Measurements from ENCODE around the gene BDKRB2. TPM values are rescaled to one million over a fixed set of nuclear protein-coding genes. Genes with fewer than 3 reads are reported as not detected.

BDKRB2 gene
- total and polyA plus RNA-seq, 2 of the 8 experiments (the other 6 are each of a cell fraction or from before 2014, with no cell fraction given), result 0.13 to 0.21 TPM

GRCh38 chr14:96197969-96198368 is 6.7 kb upstream of the BDKRB2 start:
- H3K4me2 ChIP-seq (ENCODE audit: insufficient read depth in 1 of 2, low read depth in 2 of 2, low read length in 2 of 2), result no peak overlapping the region
- H2AFZ ChIP-seq (ENCODE audit: low read length), result no peak overlapping the region
- H2BK5ac ChIP-seq (ENCODE audit: low read depth, low read length), result no peak overlapping the region; the same call in 1 of the 2 replicates
- H3K14ac ChIP-seq (ENCODE audit: insufficient read length), result no peak overlapping the region
- H3K23me2 ChIP-seq (ENCODE audit: low read depth, low read length), result peaks cover 4% of the 10 kb centered on the region; the same call in 1 of the 2 replicates
- no peak overlapping the region for H2BK15ac ChIP-seq (ENCODE audit: low read length)
- no peak for FAIRE-seq
- H4K20me1 ChIP-seq (replicated peaks in 1 of 2; ENCODE audit: control insufficient read depth in 1 of 2, insufficient read depth in 2 of 2, low read length in 2 of 2), result no peaks in the 10 kb centered on the region
- no peak overlapping the region for H2BK20ac ChIP-seq (ENCODE audit: low read length)
- H2BK12ac ChIP-seq (ENCODE audit: low read depth, low read length), result no peak overlapping the region
- H3K18ac ChIP-seq (ENCODE audit: extremely low read depth, low read length), result no peak overlapping the region
- CTCF ChIA-PET (ENCODE audit: partially characterized antibody), result interaction anchor here (0.6 to 1.3 kb wide), 3 partner anchors 19 to 96 kb away, joined by 3 read pairs; no protein-coding TSS in a partner anchor
- H4K5ac ChIP-seq (ENCODE audit: insufficient read length, low read depth, low read length), result no peak overlapping the region
- peaks cover 0 to 10% (median 1%) of the 10 kb centered on the region in 4 experiments; a peak in 2 of 7 replicates for H3K4me1 ChIP-seq (replicated peaks in 1 of 4; ENCODE audit: control insufficient read depth in 3 of 4, insufficient read depth in 4 of 4, low read length in 3 of 4)
- H2AK5ac ChIP-seq (ENCODE audit: low read depth, low read length), result no peak overlapping the region
- no peak overlapping the region for H2BK120ac ChIP-seq (replicated peaks; ENCODE audit: low read depth, low read length)
- 87% methylated on average over 9 of the region's 11 CpGs; no CpG with 5 or more reads in 1 of the 2 experiments for WGBS, 2 experiments (ENCODE audit: extremely low coverage in 1 of 2, insufficient coverage in 1 of 2, insufficient read length in 1 of 2, insufficient replicate concordance in 2 of 2, low coverage in 1 of 2, low lambda C conversion rate in 2 of 2, missing lambda C conversion rate in 1 of 2)
- no peaks in the 10 kb centered on the region for H3K79me2 ChIP-seq (ENCODE audit: control insufficient read depth in 1 of 2, insufficient read depth in 2 of 2, low read length in 2 of 2)
- no peak overlapping the region for H3K56ac ChIP-seq (replicated peaks; ENCODE audit: insufficient read length, low read depth, low read length)
- no peaks in the 10 kb centered on the region for H3K9me3 ChIP-seq (ENCODE audit: insufficient read depth in 2 of 2, low read depth in 1 of 2, low read length in 1 of 2)
- no peak overlapping the region for H3K9ac ChIP-seq (replicated peaks in 1 of 4; ENCODE audit: extremely low read depth in 1 of 4, low read depth in 3 of 4, low read length in 3 of 4)
- H3K79me1 ChIP-seq (ENCODE audit: low read depth, low read length), result no peaks in the 10 kb centered on the region
- no peak overlapping the region for H3K4ac ChIP-seq (replicated peaks; ENCODE audit: insufficient read length, low read depth, low read length)
- no peak overlapping the region for H3K27ac ChIP-seq (ENCODE audit: low read depth, low read length)
- H4K91ac ChIP-seq (replicated peaks; ENCODE audit: insufficient read length, low read length), result no peak overlapping the region
- H3K4me3 ChIP-seq (ENCODE audit: extremely low read depth in 1 of 4, insufficient read depth in 2 of 4, low read depth in 3 of 4, low read length in 4 of 4), result no peak overlapping the region
- H3K23ac ChIP-seq (ENCODE audit: insufficient read length), result no peak overlapping the region
- POLR2A ChIA-PET (ENCODE audit: partially characterized antibody), result no interaction called here
- no peaks in the 10 kb centered on the region for H3K36me3 ChIP-seq (ENCODE audit: control insufficient read depth in 2 of 4, insufficient read depth in 4 of 4, low read length in 3 of 4)
- DNase-seq (ENCODE audit: low read depth in 1 of 2, low spot score in 2 of 2), result no peak
- peaks cover 0 to 3% (median 0%) of the 10 kb centered on the region in 4 experiments; a peak in 1 of 7 replicates for H3K27me3 ChIP-seq (replicated peaks in 1 of 4; ENCODE audit: control insufficient read depth in 3 of 4, extremely low read depth in 1 of 4, insufficient read depth in 3 of 4, low read length in 3 of 4)
- H4K8ac ChIP-seq (ENCODE audit: extremely low read depth, insufficient read depth, low read length), result no peak overlapping the region; the same call in 1 of the 2 replicates
- TF ChIP-seq TAF1 (IDR thresholded peaks at IDR 0.05; ENCODE audit: low read depth, low read length) (no peak), BCL11A (IDR thresholded peaks at IDR 0.05; ENCODE audit: low read depth in 2 of 2, low read length in 2 of 2) (no peak), SIRT6 (IDR thresholded peaks at IDR 0.05; ENCODE audit: low read length) (no peak), GABPA (IDR thresholded peaks at IDR 0.05; ENCODE audit: borderline replicate concordance, insufficient read depth, low read length) (no peak), SP2 (IDR thresholded peaks at IDR 0.05; ENCODE audit: low read length) (no peak), TBP (IDR thresholded peaks at IDR 0.05; ENCODE audit: low read depth, low read length) (no peak), CTCF (IDR thresholded peaks at IDR 0.05; ENCODE audit: control extremely low read depth in 1 of 3, insufficient read depth in 1 of 3, low read depth in 1 of 3, low read length in 3 of 3) (no peak), RFX5 (IDR thresholded peaks at IDR 0.05; ENCODE audit: borderline replicate concordance, low read depth, low read length) (no peak), HDAC2 (IDR thresholded peaks at IDR 0.05; ENCODE audit: borderline replicate concordance in 1 of 2, low read depth in 2 of 2, low read length in 2 of 2) (no peak), TAF7 (optimal IDR thresholded peaks at IDR 0.05; ENCODE audit: borderline replicate concordance, low read depth, low read length) (no peak), CREB1 (IDR thresholded peaks at IDR 0.05) (no peak), CHD1 (IDR thresholded peaks at IDR 0.05; ENCODE audit: low read depth, low read length) (no peak)

Data from H1 (cell line).